Right ventricle myocardium inferior (tissue), 1 donor: Measurements from ENCODE around the gene TIMP1. TPM values are rescaled to one million over a fixed set of nuclear protein-coding genes. Genes with fewer than 3 reads are reported as not detected.

Source experiments
- ATAC-seq: fragments of 200-7000 bp; cut with Tn5 transposase; one replicate; pipeline ENCODE4 v1.9.1; 2020; ENCODE audit warnings: mild to moderate bottlenecking, moderate library complexity
- DNase-seq: peaks from one replicate; pipeline ENCODE4 v3.0.0; 2021; ENCODE audit errors: missing footprints
- intact Hi-C: fragments of 100-400 bp; cut with DNase I; formaldehyde crosslinking; loops from one replicate; pipeline ENCODE4 v1.11.0; 2022
- microRNA-seq: library from miRNA; unstranded; fragments of <30 nt; microRNA quantifications from one replicate; pipeline ENCODE4 v1.2.0, GENCODE V29; 2020
- total RNA-seq: library from RNA; stranded (reverse); fragmentation: NEBNext Ultra II Directional; extraction: Animal tissue kit (Norgen Biotek cat#: 25700); gene quantifications from one replicate; pipeline ENCODE4 v1.2.1, GENCODE V29; 2021
- donor health status: DM: no; HTN: yes; CAD: no; lungs with severe emphysema.

TIMP1 gene
- total RNA-seq, 1 donor from 2014 or later, result 112 TPM

GRCh38 chrX:47621851-47622250, 39.6 kb downstream of the TIMP1 start:
- DNase-seq (no peak), ATAC-seq (no peak)
- intact Hi-C loops, result no loop called here

- intact Hi-C loops, result no loop called here
- ATAC-seq, result peak; percentile 46
- DNase-seq, result peak; percentile 69
Observed at GRCh38 chrX:47623540-47624027, 41.3 kb downstream of the TIMP1 start.

- intact Hi-C loops, result no loop called here
- no peak for ATAC-seq
- no peak for DNase-seq
Observed at GRCh38 chrX:47625365-47625764, 43.1 kb downstream of the TIMP1 start.

- DNase-seq, result no peak
- intact Hi-C loops, result no loop called here
- no peak for ATAC-seq
Observed at GRCh38 chrX:47628982-47629381, 46.7 kb downstream of the TIMP1 start.

- intact Hi-C loops, result no loop called here
- peak; percentile 46 for ATAC-seq
- peak; percentile 60 for DNase-seq
Observed at GRCh38 chrX:47629419-47630200, 47.4 kb downstream of the TIMP1 start, which contains the start of gene CFP. CFP (minus strand) TSS chrX:47629930; CDS start chrX:47629844, 86 bp downstream.

- ATAC-seq (no peak), DNase-seq (no peak)
- intact Hi-C loops, result no loop called here
Observed at GRCh38 chrX:47631676-47632075, 49.4 kb downstream of the TIMP1 start.

GRCh38 chrX:47632666-47633065, 50.4 kb downstream of the TIMP1 start:
- ATAC-seq (no peak), DNase-seq (no peak)
- intact Hi-C loops, result no loop called here

- no peak for DNase-seq
- intact Hi-C loops, result no loop called here
- no peak for ATAC-seq
Observed at GRCh38 chrX:47633689-47634590, 51.7 kb downstream of the TIMP1 start.

- ATAC-seq (no peak), DNase-seq (no peak)
- intact Hi-C loops, result no loop called here
Observed at GRCh38 chrX:47634871-47635575, 52.8 kb downstream of the TIMP1 start.

Small RNAs within 50 kb of the gene (microRNA-seq; reads per million reads assigned to microRNA genes)
- gene MIR4769, result not detected

Other genes starting within 250 kb of the TIMP1 start
- gene ZNF157, start 211.9 kb upstream of the TIMP1 start, total RNA-seq, result not detected
- gene ZNF41, start 99.2 kb upstream of the TIMP1 start, total RNA-seq, result 13.1 TPM
- 76.5 TPM for gene ARAF, start 21.2 kb upstream of the TIMP1 start, total RNA-seq
- gene SYN1, start 37.4 kb downstream of the TIMP1 start, total RNA-seq, result 11.1 TPM
- gene CFP, start 47.5 kb downstream of the TIMP1 start, total RNA-seq, result 3.7 TPM
- gene ELK1, start 68.1 kb downstream of the TIMP1 start, total RNA-seq, result 19.3 TPM
- 86.4 TPM for gene UXT, start 76.7 kb downstream of the TIMP1 start, total RNA-seq